Measurements from ENCODE around the gene NOVA1. TPM values are rescaled to one million over a fixed set of nuclear protein-coding genes. Genes with fewer than 3 reads are reported as not detected.

Gene NOVA1
- total RNA-seq, 1 donor from 2014 or later, result 21.8 TPM

GRCh38 chr14:26414926-26415325 lies 182.9 kb downstream of the NOVA1 start:
- no peaks in the 10 kb centered on the region for H3K36me3 Mint-ChIP-seq (ENCODE audit: low read depth, unreplicated experiment)
- H3K4me3 Mint-ChIP-seq (ENCODE audit: unreplicated experiment), result no peak overlapping the region
- H3K27me3 Mint-ChIP-seq (ENCODE audit: unreplicated experiment), result no peaks in the 10 kb centered on the region
- DNase-seq (ENCODE audit: low spot score), result no peak
- H3K27ac Mint-ChIP-seq (ENCODE audit: unreplicated experiment), result no peak overlapping the region
- H3K9me3 Mint-ChIP-seq (ENCODE audit: unreplicated experiment), result no peaks in the 10 kb centered on the region
- peaks cover 3% of the 10 kb centered on the region for H3K4me1 Mint-ChIP-seq (ENCODE audit: unreplicated experiment)
- TF ChIP-seq, protein P1, sequence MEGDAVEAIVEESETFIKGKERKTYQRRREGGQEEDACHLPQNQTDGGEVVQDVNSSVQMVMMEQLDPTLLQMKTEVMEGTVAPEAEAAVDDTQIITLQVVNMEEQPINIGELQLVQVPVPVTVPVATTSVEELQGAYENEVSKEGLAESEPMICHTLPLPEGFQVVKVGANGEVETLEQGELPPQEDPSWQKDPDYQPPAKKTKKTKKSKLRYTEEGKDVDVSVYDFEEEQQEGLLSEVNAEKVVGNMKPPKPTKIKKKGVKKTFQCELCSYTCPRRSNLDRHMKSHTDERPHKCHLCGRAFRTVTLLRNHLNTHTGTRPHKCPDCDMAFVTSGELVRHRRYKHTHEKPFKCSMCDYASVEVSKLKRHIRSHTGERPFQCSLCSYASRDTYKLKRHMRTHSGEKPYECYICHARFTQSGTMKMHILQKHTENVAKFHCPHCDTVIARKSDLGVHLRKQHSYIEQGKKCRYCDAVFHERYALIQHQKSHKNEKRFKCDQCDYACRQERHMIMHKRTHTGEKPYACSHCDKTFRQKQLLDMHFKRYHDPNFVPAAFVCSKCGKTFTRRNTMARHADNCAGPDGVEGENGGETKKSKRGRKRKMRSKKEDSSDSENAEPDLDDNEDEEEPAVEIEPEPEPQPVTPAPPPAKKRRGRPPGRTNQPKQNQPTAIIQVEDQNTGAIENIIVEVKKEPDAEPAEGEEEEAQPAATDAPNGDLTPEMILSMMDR (IDR thresholded peaks at IDR 0.05; ENCODE audit: unreplicated experiment), result no peak

GRCh38 chr14:26414103-26414502 lies 183.7 kb downstream of the NOVA1 start:
- H3K4me1 Mint-ChIP-seq (ENCODE audit: unreplicated experiment), result peaks cover 3% of the 10 kb centered on the region
- no peak overlapping the region for H3K4me3 Mint-ChIP-seq (ENCODE audit: unreplicated experiment)
- H3K27ac Mint-ChIP-seq (ENCODE audit: unreplicated experiment), result no peak overlapping the region
- no peaks in the 10 kb centered on the region for H3K9me3 Mint-ChIP-seq (ENCODE audit: unreplicated experiment)
- no peaks in the 10 kb centered on the region for H3K27me3 Mint-ChIP-seq (ENCODE audit: unreplicated experiment)
- TF ChIP-seq, protein P1 (IDR thresholded peaks at IDR 0.05; ENCODE audit: unreplicated experiment), result no peak
- H3K36me3 Mint-ChIP-seq (ENCODE audit: low read depth, unreplicated experiment), result no peaks in the 10 kb centered on the region
- no peak for DNase-seq (ENCODE audit: low spot score)

- H3K27me3 Mint-ChIP-seq (ENCODE audit: unreplicated experiment), result no peaks in the 10 kb centered on the region
- no peak overlapping the region for H3K27ac Mint-ChIP-seq (ENCODE audit: unreplicated experiment)
- H3K4me3 Mint-ChIP-seq (ENCODE audit: unreplicated experiment), result no peak overlapping the region
- TF ChIP-seq, protein P1 (IDR thresholded peaks at IDR 0.05; ENCODE audit: unreplicated experiment), result no peak
- H3K36me3 Mint-ChIP-seq (ENCODE audit: low read depth, unreplicated experiment), result no peaks in the 10 kb centered on the region
- no peak for DNase-seq (ENCODE audit: low spot score)
- peaks cover 3% of the 10 kb centered on the region for H3K4me1 Mint-ChIP-seq (ENCODE audit: unreplicated experiment)
- no peaks in the 10 kb centered on the region for H3K9me3 Mint-ChIP-seq (ENCODE audit: unreplicated experiment)
Observed at GRCh38 chr14:26412421-26412820, 185.4 kb downstream of the NOVA1 start.

- TF ChIP-seq, protein P1 (IDR thresholded peaks at IDR 0.05; ENCODE audit: unreplicated experiment), result no peak
- H3K4me3 Mint-ChIP-seq (ENCODE audit: unreplicated experiment), result no peak overlapping the region
- no peaks in the 10 kb centered on the region for H3K27me3 Mint-ChIP-seq (ENCODE audit: unreplicated experiment)
- no peaks in the 10 kb centered on the region for H3K36me3 Mint-ChIP-seq (ENCODE audit: low read depth, unreplicated experiment)
- no peak overlapping the region for H3K27ac Mint-ChIP-seq (ENCODE audit: unreplicated experiment)
- H3K4me1 Mint-ChIP-seq (ENCODE audit: unreplicated experiment), result peaks cover 3% of the 10 kb centered on the region
- DNase-seq (ENCODE audit: low spot score), result no peak
- no peaks in the 10 kb centered on the region for H3K9me3 Mint-ChIP-seq (ENCODE audit: unreplicated experiment)
Observed at GRCh38 chr14:26410189-26410685, 187.6 kb downstream of the NOVA1 start.

GRCh38 chr14:26404927-26405326 lies 192.9 kb downstream of the NOVA1 start:
- Mint-ChIP-seq H3K36me3 (ENCODE audit: low read depth, unreplicated experiment) (no peaks in the 10 kb centered on the region), H3K9me3 (ENCODE audit: unreplicated experiment) (no peaks in the 10 kb centered on the region), H3K27me3 (ENCODE audit: unreplicated experiment) (no peaks in the 10 kb centered on the region), H3K4me1 (ENCODE audit: unreplicated experiment) (peaks cover 10% of the 10 kb centered on the region), H3K4me3 (ENCODE audit: unreplicated experiment) (no peak overlapping the region), H3K27ac (ENCODE audit: unreplicated experiment) (no peak overlapping the region)
- DNase-seq (ENCODE audit: low spot score), result no peak
- TF ChIP-seq, protein P1 (IDR thresholded peaks at IDR 0.05; ENCODE audit: unreplicated experiment), result no peak

Measured in endothelial cell (in vitro differentiated cells).